BLaER1 (cell line): ENCODE results near the gene FAM72A.
A peak's percentile ranks its signal among the peaks of the same experiment; 100 is the strongest.

Source experiments
- H3K27ac ChIP-seq: shearing (Covaris generic); formaldehyde crosslinking; 2 replicates; pipeline ENCODE4 v1.8.1; 2022
- H3K27me3 ChIP-seq: shearing (Covaris generic); formaldehyde crosslinking; 2 replicates; pipeline ENCODE4 v1.8.1; 2022
- H3K36me3 ChIP-seq: shearing (Covaris generic); formaldehyde crosslinking; 2 replicates; pipeline ENCODE4 v1.8.1; 2022
- H3K4me1 ChIP-seq: shearing (Covaris generic); formaldehyde crosslinking; 2 replicates; pipeline ENCODE4 v1.8.1; 2022
- H3K4me2 ChIP-seq: shearing (Covaris generic); formaldehyde crosslinking; 2 replicates; pipeline ENCODE4 v1.8.1; 2022
- H3K4me3 ChIP-seq: shearing (Covaris generic); formaldehyde crosslinking; 2 replicates; pipeline ENCODE4 v1.8.1; 2022
- H3K9ac ChIP-seq: shearing (Covaris generic); formaldehyde crosslinking; 2 replicates; pipeline ENCODE4 v1.8.1; 2022
- H3K9me3 ChIP-seq: shearing (Covaris generic); formaldehyde crosslinking; 2 replicates; pipeline ENCODE4 v1.8.1; 2022
- H4K20me1 ChIP-seq: shearing (Covaris generic); formaldehyde crosslinking; 2 replicates; pipeline ENCODE4 v1.8.1; 2022
- Cebpa-rat ChIP-seq: shearing (Covaris generic); IDR thresholded peaks from 2 replicates; pipeline ENCODE4 v1.8.1; 2022

The FAM72A gene

DNA sequence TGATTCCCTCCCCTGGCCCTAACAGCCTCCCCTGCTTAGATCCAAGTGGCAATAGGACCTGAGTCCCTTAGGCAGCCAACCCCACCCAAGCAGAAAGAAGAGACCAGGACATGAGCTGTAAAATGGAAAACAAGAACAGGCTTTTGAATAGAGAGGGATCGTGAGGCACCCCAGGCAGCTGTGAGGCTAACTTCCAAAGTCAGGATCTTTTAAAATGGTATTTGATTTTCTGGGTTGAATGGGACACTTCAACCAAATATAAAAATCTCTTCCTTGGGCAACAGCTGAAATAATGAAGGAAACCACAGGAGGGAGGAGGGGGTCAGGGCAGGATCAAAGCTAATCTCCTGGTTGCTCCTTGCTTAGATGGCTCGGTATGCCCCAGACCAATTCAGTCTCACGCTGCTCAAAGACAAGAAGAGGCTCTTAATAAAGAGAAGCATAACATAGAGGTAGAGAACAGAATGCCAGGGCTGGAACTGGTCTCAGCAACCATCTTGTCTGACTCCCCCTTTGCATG is 56.8 kb downstream of the FAM72A start:
- TF ChIP-seq Cebpa-rat, result no peak
- H3K9me3 ChIP-seq, result no peaks in the 10 kb centered on the region
- H3K9ac ChIP-seq, result no peak overlapping the region
- no peaks in the 10 kb centered on the region for H3K4me1 ChIP-seq
- H3K36me3 ChIP-seq, result no peaks in the 10 kb centered on the region
- H4K20me1 ChIP-seq, result no peaks in the 10 kb centered on the region
- H3K4me2 ChIP-seq, result no peak overlapping the region
- H3K4me3 ChIP-seq, result no peak overlapping the region
- no peak overlapping the region for H3K27ac ChIP-seq
- H3K27me3 ChIP-seq, result no peaks in the 10 kb centered on the region

DNA sequence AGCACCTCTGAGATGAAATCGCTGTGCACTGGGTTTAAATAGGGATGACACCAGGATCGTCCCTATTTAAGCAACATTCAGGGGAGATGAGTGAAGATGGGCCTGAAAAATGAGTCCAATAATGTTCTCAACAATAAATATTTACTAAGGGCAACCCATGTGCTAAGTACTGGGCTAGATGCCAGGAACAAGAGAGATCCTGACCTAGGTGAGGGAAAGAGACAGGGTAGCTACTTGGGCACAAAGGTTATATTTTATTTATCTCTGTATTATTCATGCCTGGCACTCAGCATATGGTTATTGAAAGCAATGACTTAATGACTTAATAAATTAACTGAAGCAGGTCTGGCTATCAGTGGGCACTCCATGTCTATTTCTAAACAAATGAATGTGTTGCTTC is 58.0 kb downstream of the FAM72A start:
- no peaks in the 10 kb centered on the region for H3K4me1 ChIP-seq
- no peak overlapping the region for H3K9ac ChIP-seq
- no peaks in the 10 kb centered on the region for H4K20me1 ChIP-seq
- H3K27ac ChIP-seq, result no peak overlapping the region
- no peak for TF ChIP-seq Cebpa-rat
- no peak overlapping the region for H3K4me3 ChIP-seq
- H3K27me3 ChIP-seq, result no peaks in the 10 kb centered on the region
- no peak overlapping the region for H3K4me2 ChIP-seq
- H3K9me3 ChIP-seq, result no peaks in the 10 kb centered on the region
- H3K36me3 ChIP-seq, result no peaks in the 10 kb centered on the region

DNA sequence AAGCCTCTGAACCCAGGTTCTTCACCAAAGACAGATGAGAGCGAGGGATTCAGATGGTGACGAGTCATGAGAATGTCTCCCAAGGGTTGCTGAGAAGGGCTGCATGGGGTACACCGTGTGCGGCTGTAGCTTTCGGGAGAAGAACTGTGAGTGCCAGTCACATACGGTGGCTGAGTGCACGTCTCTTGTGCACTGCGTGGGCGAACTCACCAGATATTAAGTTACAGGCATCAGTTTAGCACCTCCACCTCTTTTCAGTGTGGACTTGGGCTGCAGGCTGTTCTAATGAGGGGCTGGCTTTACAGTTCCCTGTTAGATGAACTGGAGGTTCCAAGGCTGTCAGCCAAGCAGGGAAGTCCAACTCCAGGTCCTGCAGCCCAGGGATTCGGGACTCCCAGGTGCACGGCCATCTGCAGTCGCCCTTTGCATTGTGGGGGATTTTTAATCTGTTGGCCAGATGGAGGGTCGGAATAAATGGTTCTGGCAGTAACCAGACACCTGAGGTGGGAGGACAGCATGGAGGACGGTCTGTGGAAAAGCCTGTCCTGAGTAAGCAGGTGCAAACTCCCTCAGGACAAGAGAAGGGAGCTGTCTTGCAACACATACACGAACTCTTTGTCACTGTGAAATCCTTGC is 59.0 kb downstream of the FAM72A start:
- H3K4me1 ChIP-seq, result no peaks in the 10 kb centered on the region
- no peak for TF ChIP-seq Cebpa-rat

DNA sequence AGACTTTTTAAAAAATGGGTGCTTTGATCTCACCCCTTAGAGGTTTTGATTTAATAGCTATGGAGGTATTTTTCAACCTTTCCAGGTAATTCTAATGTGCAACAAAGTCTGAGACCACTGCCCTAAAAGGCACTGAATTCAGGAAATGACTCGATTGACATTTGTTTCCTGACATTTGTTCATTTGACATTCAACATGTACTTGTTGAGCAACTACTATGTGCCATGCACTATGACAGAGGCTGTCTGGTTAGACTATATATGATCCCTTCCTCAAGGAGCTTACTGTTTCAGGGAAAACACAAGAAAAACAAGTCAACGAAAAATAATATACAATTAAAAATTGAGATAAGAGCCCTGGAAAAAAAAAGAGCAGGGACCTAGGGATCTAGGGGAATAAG is 59.9 kb downstream of the FAM72A start:
- Histone ChIP-seq H3K27me3 (no peaks in the 10 kb centered on the region), H3K4me3 (no peak overlapping the region), H3K4me1 (no peaks in the 10 kb centered on the region), H3K27ac (no peak overlapping the region), H3K9me3 (no peaks in the 10 kb centered on the region), H3K9ac (no peak overlapping the region), H3K4me2 (no peak overlapping the region), H3K36me3 (no peaks in the 10 kb centered on the region), H4K20me1 (no peaks in the 10 kb centered on the region)
- TF ChIP-seq Cebpa-rat, result no peak

More for the DNA sequence above, 59.0 kb downstream of the FAM72A start:
- Histone ChIP-seq H3K4me3 (no peak overlapping the region), H3K4me2 (no peak overlapping the region), H3K27ac (no peak overlapping the region), H3K9ac (no peak overlapping the region), H4K20me1 (no peaks in the 10 kb centered on the region), H3K9me3 (no peaks in the 10 kb centered on the region), H3K36me3 (no peaks in the 10 kb centered on the region), H3K27me3 (no peaks in the 10 kb centered on the region)

DNA sequence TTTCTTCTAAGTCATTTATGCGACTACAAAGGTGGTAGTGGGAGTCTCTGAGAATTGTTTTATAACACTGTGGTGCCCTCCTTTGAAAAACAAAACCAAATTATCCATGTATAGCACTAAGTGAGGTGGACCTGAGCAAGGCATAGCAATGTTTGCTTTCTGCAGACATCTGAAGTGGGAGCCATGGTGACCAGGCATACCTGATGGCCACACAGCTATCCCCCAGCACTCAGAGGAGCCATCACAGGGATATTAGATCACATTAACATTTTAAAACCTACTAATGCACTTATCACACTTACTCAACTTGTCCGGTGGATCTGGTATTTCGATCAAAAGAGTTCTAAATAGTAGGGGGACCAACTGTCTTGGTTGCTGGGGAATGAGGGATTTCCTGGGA is 60.6 kb downstream of the FAM72A start:
- Histone ChIP-seq H4K20me1 (no peaks in the 10 kb centered on the region), H3K9me3 (no peaks in the 10 kb centered on the region), H3K9ac (no peak overlapping the region), H3K4me3 (no peak overlapping the region), H3K27ac (no peak overlapping the region), H3K27me3 (no peaks in the 10 kb centered on the region), H3K4me2 (no peak overlapping the region), H3K36me3 (no peaks in the 10 kb centered on the region), H3K4me1 (no peaks in the 10 kb centered on the region)
- TF ChIP-seq Cebpa-rat, result no peak

DNA sequence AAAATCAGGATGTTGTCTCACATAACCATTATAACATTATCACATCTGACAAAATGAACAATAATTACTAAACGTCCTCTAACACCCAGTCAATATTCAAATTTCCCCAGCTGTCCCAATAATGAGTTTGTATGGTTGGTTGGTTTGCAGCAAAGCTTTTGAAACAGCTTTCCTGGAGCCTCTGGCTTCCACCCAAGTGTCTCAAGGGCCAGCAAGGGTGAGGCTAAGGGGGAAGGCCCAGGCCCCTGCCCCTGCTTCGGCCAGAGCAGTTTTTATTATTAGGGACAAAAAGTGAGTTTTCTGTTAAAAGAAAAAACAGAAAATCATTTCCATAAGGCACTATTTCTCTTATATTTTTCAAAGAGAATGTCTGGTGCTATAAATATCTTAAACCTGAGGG is 66.4 kb downstream of the FAM72A start:
- Histone ChIP-seq H3K9me3 (no peaks in the 10 kb centered on the region), H3K36me3 (no peaks in the 10 kb centered on the region), H3K4me3 (no peak overlapping the region), H3K4me1 (peaks cover 24% of the 10 kb centered on the region), H3K9ac (no peak overlapping the region), H4K20me1 (no peaks in the 10 kb centered on the region), H3K27ac (no peak overlapping the region), H3K4me2 (peak overlapping the region; percentile 61), H3K27me3 (no peaks in the 10 kb centered on the region)
- no peak for TF ChIP-seq Cebpa-rat
